T-helper 1 cell treated with Interleukin-12 subunit alpha and Interleukin-12 subunit beta and Interleukin-4 antibody, amounts not matched to agents 30 μg/mL and 1 μg/mL, for 36 hours (primary cell): Measurements from ENCODE around the gene OSBPL1A.

Experiments used
- H3K27ac Mint-ChIP-seq: one replicate; pipeline ENCODE4 v1.8.0; 2021; ENCODE audit warnings: mild to moderate bottlenecking, mixed read lengths
- H3K27me3 Mint-ChIP-seq: one replicate; pipeline ENCODE4 v1.8.0; 2021; ENCODE audit warnings: low read depth, mixed read lengths
- H3K36me3 Mint-ChIP-seq: one replicate; pipeline ENCODE4 v1.8.0; 2021; ENCODE audit warnings: low read depth, mixed read lengths
- H3K4me1 Mint-ChIP-seq: one replicate; pipeline ENCODE4 v1.8.0; 2021; ENCODE audit warnings: low read depth, mixed read lengths
- H3K4me3 Mint-ChIP-seq: one replicate; pipeline ENCODE4 v1.8.0; 2021; ENCODE audit warnings: mild to moderate bottlenecking, moderate library complexity, mixed read lengths
- H3K9me3 Mint-ChIP-seq: one replicate; pipeline ENCODE4 v1.8.0; 2021; ENCODE audit warnings: mixed read lengths

The OSBPL1A gene

DNA sequence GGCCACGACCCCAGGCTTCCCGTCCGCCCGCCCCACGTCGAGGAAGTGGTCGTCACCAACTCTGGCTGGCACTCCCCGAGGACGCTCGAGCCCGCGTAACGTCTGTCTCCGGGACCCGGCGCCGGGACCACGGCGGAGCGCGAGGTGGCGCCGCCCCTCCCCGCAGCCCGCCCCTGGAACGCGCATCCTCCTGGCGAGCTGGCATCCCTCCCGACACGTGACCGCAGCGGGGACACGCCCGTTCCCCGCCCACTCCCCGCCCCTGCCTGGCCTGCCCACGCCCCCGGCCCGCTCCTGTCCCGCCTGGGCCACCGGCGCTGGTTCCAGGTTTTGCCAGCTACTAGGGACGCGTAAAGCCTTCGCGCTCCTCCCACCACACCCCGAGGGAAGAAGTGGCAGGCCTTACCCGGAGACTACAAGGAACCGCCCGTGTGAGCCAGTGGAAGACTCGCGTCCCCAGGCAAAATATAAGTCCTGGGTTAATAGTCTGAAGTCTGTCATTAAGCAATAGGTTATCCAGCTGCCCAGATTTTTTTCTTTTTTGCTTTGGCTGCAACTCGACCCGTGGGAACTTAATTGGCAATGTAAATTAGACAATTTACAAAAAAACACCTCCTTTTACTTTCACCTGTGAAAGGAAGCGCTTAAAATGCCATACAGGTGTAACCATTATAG, at the start of gene OSBPL1A:
OSBPL1A (minus strand) TSS at position 131 of the 675 bp plus-strand sequence. CDS start 20,291 bp downstream, outside the sequence.
- Mint-ChIP-seq H3K36me3 (no peaks in the 10 kb centered on the region), H3K9me3 (no peaks in the 10 kb centered on the region), H3K4me3 (peak within 1 kb of the TSS; percentile 84), H3K27ac (peak within 1 kb of the TSS; percentile 63), H3K4me1 (peaks cover 8% of the 10 kb centered on the region), H3K27me3 (peaks cover 37% of the 10 kb centered on the region)

- Mint-ChIP-seq H3K27ac (no peak overlapping the region), H3K27me3 (no peaks in the 10 kb centered on the region), H3K9me3 (no peaks in the 10 kb centered on the region), H3K36me3 (peaks cover 19% of the 10 kb centered on the region), H3K4me1 (peaks cover 6% of the 10 kb centered on the region), H3K4me3 (no peak overlapping the region)
Observed at GRCh38 chr18:24446953-24447538, 49.4 kb upstream of the OSBPL1A start.

- peaks cover 20% of the 10 kb centered on the region for H3K36me3 Mint-ChIP-seq
Observed at GRCh38 chr18:24446453-24446852, 48.8 kb upstream of the OSBPL1A start.

DNA sequence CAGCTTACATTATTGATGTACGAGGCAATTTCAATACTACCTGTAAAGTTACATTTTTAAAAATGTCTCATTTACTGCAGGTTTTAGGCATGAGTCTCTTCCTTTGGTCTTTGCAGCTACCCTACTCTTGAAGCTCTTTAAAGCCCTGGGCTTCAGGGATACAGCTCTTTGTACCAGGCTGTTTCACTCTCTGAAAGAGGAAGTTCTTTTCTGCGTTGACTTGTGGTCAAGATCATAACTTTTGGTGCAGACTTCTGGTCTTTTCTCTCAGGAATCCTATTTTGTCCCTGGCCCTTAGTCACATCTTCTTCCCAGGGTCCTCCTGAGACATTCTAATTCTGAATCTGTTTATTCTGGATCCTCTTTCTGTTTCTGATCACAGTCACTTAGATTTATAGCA, 46.2 kb upstream of the OSBPL1A start:
- Mint-ChIP-seq H3K27ac (no peak overlapping the region), H3K4me1 (peaks cover 6% of the 10 kb centered on the region)

More at GRCh38 chr18:24446453-24446852, 48.8 kb upstream of the OSBPL1A start:
- Mint-ChIP-seq H3K27me3 (no peaks in the 10 kb centered on the region), H3K27ac (no peak overlapping the region), H3K4me3 (no peak overlapping the region), H3K4me1 (peaks cover 6% of the 10 kb centered on the region), H3K9me3 (no peaks in the 10 kb centered on the region)

DNA sequence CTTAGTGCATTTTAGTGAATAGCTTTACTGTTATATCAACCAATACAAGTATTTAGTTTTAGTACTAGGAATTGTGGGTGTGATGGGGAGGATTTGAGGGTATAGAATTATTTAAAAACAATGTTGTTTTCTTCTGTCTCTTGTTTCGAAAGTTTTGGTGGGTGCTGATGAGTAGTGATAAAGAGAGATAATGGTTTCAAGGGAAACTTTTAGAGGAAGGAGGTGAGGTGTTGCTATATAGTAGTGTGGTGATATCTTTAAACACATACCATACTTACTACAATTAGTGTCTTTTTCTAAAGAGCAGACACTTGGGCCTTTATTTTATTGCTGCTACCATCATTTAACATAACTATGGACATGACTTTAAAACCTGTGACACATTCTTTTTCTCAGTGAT, 39.3 kb upstream of the OSBPL1A start:
- Mint-ChIP-seq H3K36me3 (peaks cover 10% of the 10 kb centered on the region), H3K4me1 (peaks cover 4% of the 10 kb centered on the region), H3K9me3 (no peaks in the 10 kb centered on the region), H3K4me3 (no peak overlapping the region), H3K27ac (no peak overlapping the region), H3K27me3 (no peaks in the 10 kb centered on the region)

More for the DNA sequence above, 46.2 kb upstream of the OSBPL1A start:
- H3K4me3 Mint-ChIP-seq = no peak overlapping the region
- H3K9me3 Mint-ChIP-seq = no peaks in the 10 kb centered on the region
- no peaks in the 10 kb centered on the region for H3K27me3 Mint-ChIP-seq
- H3K36me3 Mint-ChIP-seq = peaks cover 17% of the 10 kb centered on the region

- H3K4me1 Mint-ChIP-seq = peaks cover 11% of the 10 kb centered on the region
- peaks cover 15% of the 10 kb centered on the region for H3K36me3 Mint-ChIP-seq
- H3K9me3 Mint-ChIP-seq = peaks cover 5% of the 10 kb centered on the region
- H3K27me3 Mint-ChIP-seq = no peaks in the 10 kb centered on the region
- no peak overlapping the region for H3K4me3 Mint-ChIP-seq
- H3K27ac Mint-ChIP-seq = no peak overlapping the region
Observed at GRCh38 chr18:24432618-24433017, 35.0 kb upstream of the OSBPL1A start.

GRCh38 chr18:24429188-24429587, 31.6 kb upstream of the OSBPL1A start:
- Mint-ChIP-seq H3K27ac (no peak overlapping the region), H3K4me3 (no peak overlapping the region), H3K4me1 (peaks cover 23% of the 10 kb centered on the region), H3K9me3 (peaks cover 23% of the 10 kb centered on the region), H3K27me3 (peaks cover 7% of the 10 kb centered on the region), H3K36me3 (peaks cover 26% of the 10 kb centered on the region)

DNA sequence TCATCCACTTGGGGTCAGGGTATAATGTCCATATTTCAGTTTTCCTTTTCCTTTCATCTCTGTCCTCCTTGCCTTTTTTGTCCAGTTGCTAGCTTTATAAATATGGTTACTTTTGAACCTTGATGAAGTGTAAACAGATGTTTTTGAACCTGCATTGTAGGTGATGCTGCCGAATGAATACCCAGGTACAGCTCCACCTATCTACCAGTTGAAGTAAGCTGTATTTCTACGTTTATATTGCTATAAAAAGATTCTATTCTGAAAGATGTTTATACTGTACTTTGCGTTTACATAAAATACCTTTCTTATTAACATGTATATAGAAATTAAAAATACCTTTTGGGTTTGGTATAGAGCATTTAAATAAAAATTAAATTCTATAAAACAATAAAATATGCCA, 31.1 kb upstream of the OSBPL1A start:
- Mint-ChIP-seq H3K9me3 (peaks cover 25% of the 10 kb centered on the region), H3K27ac (no peak overlapping the region), H3K4me3 (no peak overlapping the region)

GRCh38 chr18:24427484-24427883, 29.9 kb upstream of the OSBPL1A start:
- Mint-ChIP-seq H3K27me3 (peaks cover 19% of the 10 kb centered on the region), H3K4me1 (peaks cover 20% of the 10 kb centered on the region), H3K9me3 (peaks cover 29% of the 10 kb centered on the region), H3K27ac (no peak overlapping the region), H3K4me3 (peak overlapping the region; percentile 87), H3K36me3 (peaks cover 22% of the 10 kb centered on the region)

More for the DNA sequence above, 31.1 kb upstream of the OSBPL1A start:
- Mint-ChIP-seq H3K27me3 (peaks cover 9% of the 10 kb centered on the region), H3K36me3 (peaks cover 26% of the 10 kb centered on the region), H3K4me1 (peaks cover 23% of the 10 kb centered on the region)

DNA sequence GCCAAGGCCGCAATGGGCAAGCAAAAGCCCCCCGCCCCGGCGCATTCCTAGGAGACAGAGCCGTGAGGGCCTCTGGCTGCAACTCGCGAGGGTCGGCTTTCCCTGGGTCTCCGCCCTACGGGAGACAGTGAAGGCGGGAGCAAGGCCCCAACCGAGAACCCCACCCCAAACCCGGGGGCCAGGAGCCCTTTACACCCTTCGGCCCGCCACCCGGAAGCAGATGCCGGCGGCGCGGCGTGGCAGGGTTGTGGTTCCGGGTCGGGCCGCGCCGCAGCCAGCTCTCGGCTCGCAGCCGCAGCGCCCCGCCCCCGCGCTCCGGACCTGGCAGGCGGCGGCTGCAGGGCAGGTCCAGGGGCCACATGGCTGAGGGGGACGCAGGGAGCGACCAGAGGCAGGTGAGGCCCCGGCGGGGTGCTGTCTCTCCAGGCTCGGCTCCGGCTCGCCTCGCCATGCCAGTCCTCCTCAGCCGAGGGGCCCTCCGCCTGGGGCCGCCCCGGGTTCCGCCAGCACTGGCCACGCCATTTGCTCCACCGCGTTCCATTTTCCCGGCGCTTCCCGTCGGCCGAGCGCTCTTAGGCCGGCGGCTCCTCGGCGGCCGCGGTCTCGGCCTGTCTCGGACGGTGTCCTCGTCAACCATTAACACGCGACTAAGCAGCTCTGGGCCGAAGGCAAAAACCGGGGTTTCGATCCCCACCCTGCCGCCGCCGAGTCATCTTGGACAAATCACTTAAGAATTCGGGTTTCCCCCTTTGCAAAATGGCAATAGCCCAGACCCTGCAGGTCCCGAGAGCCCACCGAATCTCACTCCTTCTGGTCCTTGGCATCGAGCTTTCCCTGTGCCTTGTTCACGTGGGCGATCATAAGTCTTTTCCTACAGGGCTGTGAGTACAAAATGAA, 29.0 kb upstream of the OSBPL1A start, which contains the start of gene IMPACT:
IMPACT (plus strand) TSS at position 273 of the 897 bp plus-strand sequence; CDS start at position 360, 87 bp downstream.
- H3K27me3 Mint-ChIP-seq = peaks cover 27% of the 10 kb centered on the region
- peaks cover 21% of the 10 kb centered on the region for H3K36me3 Mint-ChIP-seq
- peaks cover 29% of the 10 kb centered on the region for H3K9me3 Mint-ChIP-seq
- H3K27ac Mint-ChIP-seq = peak within 1 kb of the TSS; percentile 77
- peak within 1 kb of the TSS; percentile 87 for H3K4me3 Mint-ChIP-seq
- peaks cover 19% of the 10 kb centered on the region for H3K4me1 Mint-ChIP-seq

- peak overlapping the region; percentile 22 for H3K27ac Mint-ChIP-seq
- H3K4me1 Mint-ChIP-seq = peaks cover 19% of the 10 kb centered on the region
- peaks cover 29% of the 10 kb centered on the region for H3K9me3 Mint-ChIP-seq
- H3K27me3 Mint-ChIP-seq = peaks cover 31% of the 10 kb centered on the region
- H3K4me3 Mint-ChIP-seq = peak overlapping the region; percentile 63
- peaks cover 19% of the 10 kb centered on the region for H3K36me3 Mint-ChIP-seq
Observed at GRCh38 chr18:24426073-24426397, 28.4 kb upstream of the OSBPL1A start.

- H3K4me3 Mint-ChIP-seq = no peak overlapping the region
- H3K27ac Mint-ChIP-seq = no peak overlapping the region
- H3K36me3 Mint-ChIP-seq = peaks cover 8% of the 10 kb centered on the region
- H3K9me3 Mint-ChIP-seq = peaks cover 18% of the 10 kb centered on the region
- peaks cover 48% of the 10 kb centered on the region for H3K27me3 Mint-ChIP-seq
- peaks cover 6% of the 10 kb centered on the region for H3K4me1 Mint-ChIP-seq
Observed at GRCh38 chr18:24421831-24422230, 24.2 kb upstream of the OSBPL1A start.

- Mint-ChIP-seq H3K36me3 (peaks cover 4% of the 10 kb centered on the region), H3K9me3 (peaks cover 10% of the 10 kb centered on the region), H3K4me1 (peaks cover 4% of the 10 kb centered on the region), H3K4me3 (no peak overlapping the region), H3K27ac (no peak overlapping the region), H3K27me3 (peaks cover 48% of the 10 kb centered on the region)
Observed at GRCh38 chr18:24420551-24420950, 22.9 kb upstream of the OSBPL1A start.

DNA sequence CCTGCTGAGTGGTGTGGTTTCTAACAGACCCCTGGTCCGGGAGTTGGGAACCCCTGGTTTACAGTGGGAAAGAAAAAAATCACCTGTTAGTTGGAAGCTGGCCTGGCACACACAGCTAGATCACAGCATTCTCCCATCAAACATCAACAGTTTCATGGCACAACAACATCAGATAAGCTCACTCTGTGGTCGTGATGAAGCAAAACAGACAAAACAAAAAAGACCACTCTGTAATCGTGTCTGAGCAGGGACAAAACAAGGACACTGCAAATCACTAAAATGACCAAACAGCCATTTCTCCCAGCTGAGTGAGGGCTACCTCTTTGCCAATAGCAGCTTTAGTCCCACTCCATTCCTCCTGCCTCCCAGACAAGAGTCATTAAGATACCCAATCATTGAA, 19.9 kb upstream of the OSBPL1A start:
- Mint-ChIP-seq H3K27ac (no peak overlapping the region), H3K9me3 (peaks cover 10% of the 10 kb centered on the region), H3K4me1 (peaks cover 13% of the 10 kb centered on the region), H3K27me3 (peaks cover 35% of the 10 kb centered on the region), H3K4me3 (no peak overlapping the region), H3K36me3 (peaks cover 5% of the 10 kb centered on the region)
